Measurements from ENCODE around the gene YY1AP1. TPM values are rescaled to one million over a fixed set of nuclear protein-coding genes. Genes with fewer than 3 reads are reported as not detected.

Gene YY1AP1, protein sequence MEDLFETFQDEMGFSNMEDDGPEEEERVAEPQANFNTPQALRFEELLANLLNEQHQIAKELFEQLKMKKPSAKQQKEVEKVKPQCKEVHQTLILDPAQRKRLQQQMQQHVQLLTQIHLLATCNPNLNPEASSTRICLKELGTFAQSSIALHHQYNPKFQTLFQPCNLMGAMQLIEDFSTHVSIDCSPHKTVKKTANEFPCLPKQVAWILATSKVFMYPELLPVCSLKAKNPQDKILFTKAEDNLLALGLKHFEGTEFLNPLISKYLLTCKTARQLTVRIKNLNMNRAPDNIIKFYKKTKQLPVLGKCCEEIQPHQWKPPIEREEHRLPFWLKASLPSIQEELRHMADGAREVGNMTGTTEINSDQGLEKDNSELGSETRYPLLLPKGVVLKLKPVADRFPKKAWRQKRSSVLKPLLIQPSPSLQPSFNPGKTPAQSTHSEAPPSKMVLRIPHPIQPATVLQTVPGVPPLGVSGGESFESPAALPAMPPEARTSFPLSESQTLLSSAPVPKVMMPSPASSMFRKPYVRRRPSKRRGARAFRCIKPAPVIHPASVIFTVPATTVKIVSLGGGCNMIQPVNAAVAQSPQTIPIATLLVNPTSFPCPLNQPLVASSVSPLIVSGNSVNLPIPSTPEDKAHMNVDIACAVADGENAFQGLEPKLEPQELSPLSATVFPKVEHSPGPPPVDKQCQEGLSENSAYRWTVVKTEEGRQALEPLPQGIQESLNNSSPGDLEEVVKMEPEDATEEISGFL
- 44.4 and 55.1 TPM in 2 replicates for total RNA-seq

DNA sequence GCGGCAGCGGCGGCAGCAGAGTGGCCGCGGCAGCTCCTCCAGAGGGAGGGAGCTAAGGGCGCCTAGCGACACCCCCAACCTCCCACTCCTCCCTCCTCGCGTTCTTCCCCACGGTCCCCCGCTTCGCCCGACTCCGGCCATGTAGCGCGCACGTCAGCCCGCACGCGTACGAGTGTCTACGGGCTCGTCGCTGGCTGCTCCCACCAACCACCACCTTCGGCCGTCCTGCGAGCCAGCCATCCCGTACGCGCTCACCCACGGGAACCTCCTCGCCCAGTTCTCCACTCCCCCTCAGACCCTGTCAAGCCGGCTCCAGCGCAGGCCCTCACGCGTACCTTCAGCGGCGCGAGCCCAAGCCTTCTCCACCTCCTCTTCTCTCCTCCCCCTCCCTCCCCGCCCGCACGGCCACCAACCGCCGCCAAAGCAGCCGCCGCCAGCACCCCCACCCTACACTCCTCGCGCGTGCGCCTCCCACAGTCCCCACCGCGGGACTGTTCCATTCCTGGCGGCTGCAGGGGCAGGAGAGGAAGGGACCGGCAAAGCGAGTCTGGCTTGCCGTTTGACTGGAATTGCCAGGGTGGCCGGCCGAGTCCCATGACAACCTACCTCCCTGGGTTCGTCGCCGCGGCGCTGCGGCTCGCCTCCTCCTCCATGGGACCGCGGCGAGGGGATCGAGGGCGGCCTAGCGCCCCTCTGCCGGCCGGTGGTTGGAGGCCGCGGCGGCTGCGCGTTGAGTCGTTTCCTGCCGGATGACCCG is at the start of gene YY1AP1:
YY1AP1 (minus strand) TSS at position 451 of the 757 bp plus-strand sequence. CDS start 8,338 bp downstream, outside the sequence.

DNA sequence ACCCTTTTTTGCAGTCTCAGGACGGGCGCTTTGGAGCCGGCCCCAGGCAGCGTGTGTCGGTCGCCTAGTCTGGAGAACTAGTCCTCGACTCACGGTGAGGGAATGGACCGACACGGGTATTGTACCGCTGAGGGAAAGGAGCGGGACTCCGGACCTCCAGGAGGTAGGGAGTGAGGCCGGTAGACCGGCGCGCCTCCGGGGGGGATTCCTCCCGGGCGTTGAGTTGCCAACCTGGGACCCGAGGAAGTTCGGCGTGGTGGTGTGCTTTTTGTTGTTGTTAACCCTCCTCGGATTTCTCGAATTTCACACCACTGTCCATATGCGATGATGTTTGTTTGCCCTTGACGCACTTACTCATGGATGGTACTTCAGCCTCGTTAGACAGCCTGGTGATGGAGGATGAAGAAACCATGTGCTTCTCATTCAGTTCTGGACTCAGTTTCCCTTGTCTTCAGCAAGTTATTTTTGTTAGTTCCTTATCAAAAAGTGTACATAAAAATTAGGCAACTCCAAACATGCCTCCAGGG is 570 bp upstream of the YY1AP1 start, which contains the start of gene DAP3:
DAP3 (plus strand) TSS at position 11 of the 527 bp plus-strand sequence. CDS start 20,689 bp downstream, outside the sequence.

DNA sequence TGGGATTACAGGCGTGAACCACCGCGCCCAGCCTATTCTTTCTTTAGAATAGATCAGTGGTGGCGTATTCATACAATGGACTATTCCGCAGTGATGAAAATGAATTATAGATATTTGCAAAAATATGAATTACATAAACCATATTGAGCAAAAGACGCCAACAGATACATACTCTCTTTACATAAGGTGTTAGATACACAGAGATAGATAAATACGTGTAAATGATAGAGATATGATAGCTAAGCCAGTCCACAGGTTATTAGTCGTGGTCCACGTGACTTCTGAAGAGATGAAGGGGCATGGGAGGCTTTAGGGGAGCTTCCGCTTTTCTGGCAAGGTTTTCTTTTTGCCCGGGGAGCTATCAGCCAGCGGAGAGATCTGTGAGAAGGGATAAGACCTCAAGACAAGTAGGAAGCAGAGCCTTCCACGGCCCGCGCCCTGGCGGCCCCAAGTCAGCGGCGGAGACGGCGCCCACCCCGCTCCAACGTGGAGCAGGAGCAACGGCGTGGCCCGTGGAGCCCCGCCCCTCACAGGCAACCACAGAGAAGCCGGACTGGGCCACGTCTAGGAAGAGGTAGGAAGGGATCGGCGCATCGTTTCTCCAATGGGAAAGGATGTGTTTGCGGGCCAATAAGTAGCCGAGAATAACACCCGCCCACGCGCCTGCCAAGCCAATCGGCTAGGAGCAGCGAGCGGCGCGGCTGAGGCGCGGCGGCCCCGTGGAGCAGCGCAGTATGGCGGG is 78.9 kb downstream of the YY1AP1 start, which contains the start of gene MSTO1:
MSTO1 (plus strand) TSS at position 704 of the 742 bp plus-strand sequence; CDS start at position 735, 31 bp downstream.

Other genes starting within 250 kb of the YY1AP1 start
- 30.3 and 35.9 TPM in 2 replicates for gene ASH1L, start 126.0 kb downstream of the YY1AP1 start, total RNA-seq
- 20.3 and 31.2 TPM in 2 replicates for gene MSTO1, start 78.6 kb downstream of the YY1AP1 start, total RNA-seq
- gene DAP3, start 317 bp upstream of the YY1AP1 start, total RNA-seq: 45.8 and 49.7 TPM in 2 replicates
- 28.7 and 34.8 TPM in 2 replicates for gene GON4L, start 168.4 kb upstream of the YY1AP1 start, total RNA-seq
- 80.1 and 93.3 TPM in 2 replicates for gene SYT11, start 170.8 kb upstream of the YY1AP1 start, total RNA-seq
- 46.0 and 61.7 TPM in 2 replicates for gene RIT1, start 222.6 kb upstream of the YY1AP1 start, total RNA-seq
- 24.0 and 27.4 TPM in 2 replicates for gene KHDC4, start 245.6 kb upstream of the YY1AP1 start, total RNA-seq